ENCODE data around the gene C2CD2. TPM values are rescaled to one million over a fixed set of nuclear protein-coding genes. Genes with fewer than 3 reads are reported as not detected.

Gene C2CD2
- total RNA-seq, 1 donor from 2014 or later: 45.0 TPM

- H3K36me3 ChIP-seq: no peaks in the 10 kb centered on the region
- H3K4me1 ChIP-seq: peaks cover 10 to 28% of the 10 kb centered on the region in 2 donors
- peak overlapping the region; percentile 90 for H3K27ac ChIP-seq
- no peaks in the 10 kb centered on the region for H3K27me3 ChIP-seq
- no peak overlapping the region for H3K4me3 ChIP-seq
- intact Hi-C loops (cut with DNase I): loop anchor here (5.0 to 10.0 kb wide), 3 partner anchors 190 to 1902 kb away; partner anchors contain the start of gene RIPK4
- no peaks in the 10 kb centered on the region for H3K9me3 ChIP-seq
- TF ChIP-seq, protein P1, sequence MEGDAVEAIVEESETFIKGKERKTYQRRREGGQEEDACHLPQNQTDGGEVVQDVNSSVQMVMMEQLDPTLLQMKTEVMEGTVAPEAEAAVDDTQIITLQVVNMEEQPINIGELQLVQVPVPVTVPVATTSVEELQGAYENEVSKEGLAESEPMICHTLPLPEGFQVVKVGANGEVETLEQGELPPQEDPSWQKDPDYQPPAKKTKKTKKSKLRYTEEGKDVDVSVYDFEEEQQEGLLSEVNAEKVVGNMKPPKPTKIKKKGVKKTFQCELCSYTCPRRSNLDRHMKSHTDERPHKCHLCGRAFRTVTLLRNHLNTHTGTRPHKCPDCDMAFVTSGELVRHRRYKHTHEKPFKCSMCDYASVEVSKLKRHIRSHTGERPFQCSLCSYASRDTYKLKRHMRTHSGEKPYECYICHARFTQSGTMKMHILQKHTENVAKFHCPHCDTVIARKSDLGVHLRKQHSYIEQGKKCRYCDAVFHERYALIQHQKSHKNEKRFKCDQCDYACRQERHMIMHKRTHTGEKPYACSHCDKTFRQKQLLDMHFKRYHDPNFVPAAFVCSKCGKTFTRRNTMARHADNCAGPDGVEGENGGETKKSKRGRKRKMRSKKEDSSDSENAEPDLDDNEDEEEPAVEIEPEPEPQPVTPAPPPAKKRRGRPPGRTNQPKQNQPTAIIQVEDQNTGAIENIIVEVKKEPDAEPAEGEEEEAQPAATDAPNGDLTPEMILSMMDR (IDR thresholded peaks at IDR 0.05): no peak
- DNase-seq (ENCODE audit: low spot score in 2 of 2): no peak
Measured at GRCh38 chr21:41956926-41957729, 3.3 kb upstream of the C2CD2 start.

DNA sequence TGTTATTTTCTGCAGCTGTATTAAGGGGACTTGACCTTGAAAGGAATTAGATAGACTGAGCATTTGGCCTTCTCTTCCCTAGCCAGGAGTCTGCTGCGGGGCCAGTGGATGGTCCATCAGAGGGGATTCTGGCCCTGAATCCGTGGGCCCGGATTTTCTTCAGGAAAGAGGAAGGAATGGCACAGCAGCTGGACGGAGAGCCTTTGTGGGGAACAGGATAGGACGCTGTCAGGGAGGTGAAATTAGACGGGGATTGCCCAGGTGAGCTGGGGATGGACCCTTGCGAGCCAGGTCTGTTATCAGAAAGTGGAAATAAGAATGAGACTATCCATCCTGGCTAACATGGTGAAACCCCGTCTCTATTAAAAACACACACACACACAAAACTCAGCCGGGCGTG is 1.7 kb upstream of the C2CD2 start:
- DNase-seq (ENCODE audit: low spot score in 2 of 2): no peak
- intact Hi-C loops (cut with DNase I): loop anchor here (5.0 to 10.0 kb wide), 3 partner anchors 188 to 1901 kb away; partner anchors contain the start of gene RIPK4
- H3K9me3 ChIP-seq: no peaks in the 10 kb centered on the region

GRCh38 chr21:41954654-41955499 is 1.1 kb upstream of the C2CD2 start:
- intact Hi-C loops (cut with DNase I): loop anchor here (5.0 to 10.0 kb wide), 3 partner anchors 188 to 1900 kb away; partner anchors contain the start of gene RIPK4
- H3K27ac ChIP-seq: peak overlapping the region; percentile 67 to 90
- no peaks in the 10 kb centered on the region for H3K27me3 ChIP-seq
- peaks cover 14 to 33% of the 10 kb centered on the region in 2 donors for H3K4me1 ChIP-seq
- peak overlapping the region in 1 of 2 donors; percentile 96 for H3K4me3 ChIP-seq
- no peak for DNase-seq (ENCODE audit: low spot score in 2 of 2)
- TF ChIP-seq, protein P1 (IDR thresholded peaks at IDR 0.05): no peak
- no peaks in the 10 kb centered on the region for H3K9me3 ChIP-seq
- no peaks in the 10 kb centered on the region for H3K36me3 ChIP-seq

More for the DNA sequence above, 1.7 kb upstream of the C2CD2 start:
- Histone ChIP-seq H3K27ac (peak overlapping the region; percentile 21 to 29), H3K4me1 (peaks cover 14 to 33% of the 10 kb centered on the region in 2 donors), H3K4me3 (no peak overlapping the region), H3K36me3 (no peaks in the 10 kb centered on the region), H3K27me3 (no peaks in the 10 kb centered on the region)
- TF ChIP-seq, protein P1 (IDR thresholded peaks at IDR 0.05): no peak

DNA sequence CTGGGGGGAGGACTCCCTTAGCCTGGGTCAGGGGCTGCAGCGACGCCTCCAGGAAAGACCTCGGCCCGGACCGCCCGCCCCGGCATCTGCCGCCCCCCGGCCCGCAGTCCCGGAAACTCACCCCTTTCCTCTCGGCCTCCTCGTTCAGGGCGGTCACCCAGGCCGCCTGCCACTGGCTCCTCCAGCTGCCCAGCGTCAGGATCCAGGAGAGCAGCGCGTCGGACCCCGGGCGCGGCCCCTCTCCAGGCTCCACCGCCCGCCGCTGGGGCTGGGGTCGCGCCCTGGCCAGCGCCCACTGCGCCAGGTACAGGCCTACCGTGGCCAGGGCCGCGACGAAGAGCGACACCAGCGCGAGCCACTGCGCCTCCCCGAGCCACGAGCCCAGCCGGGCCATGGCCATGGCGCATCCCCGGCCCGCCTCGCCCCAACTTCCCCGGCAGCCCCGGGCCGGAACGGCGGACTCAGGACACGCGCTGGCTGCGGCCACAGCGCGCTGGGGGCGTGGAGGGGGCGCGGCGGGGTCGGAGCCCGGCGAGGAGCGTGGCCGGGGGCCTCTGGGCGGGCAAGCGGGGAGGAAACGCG is 478 bp downstream of the C2CD2 start:
- Histone ChIP-seq H3K4me1 (peaks cover 13 to 28% of the 10 kb centered on the region in 2 donors), H3K9me3 (no peaks in the 10 kb centered on the region), H3K27me3 (no peaks in the 10 kb centered on the region), H3K36me3 (no peaks in the 10 kb centered on the region), H3K27ac (peak overlapping the region; percentile 86 to 90), H3K4me3 (peak overlapping the region; percentile 96 to 97)
- TF ChIP-seq, protein P1 (IDR thresholded peaks at IDR 0.05): no peak
- intact Hi-C loops (cut with DNase I): loop anchor here (2.0 to 10.0 kb wide), 3 partner anchors 29 to 1899 kb away; no protein-coding TSS in a partner anchor
- no peak for DNase-seq (ENCODE audit: low spot score in 2 of 2)

DNA sequence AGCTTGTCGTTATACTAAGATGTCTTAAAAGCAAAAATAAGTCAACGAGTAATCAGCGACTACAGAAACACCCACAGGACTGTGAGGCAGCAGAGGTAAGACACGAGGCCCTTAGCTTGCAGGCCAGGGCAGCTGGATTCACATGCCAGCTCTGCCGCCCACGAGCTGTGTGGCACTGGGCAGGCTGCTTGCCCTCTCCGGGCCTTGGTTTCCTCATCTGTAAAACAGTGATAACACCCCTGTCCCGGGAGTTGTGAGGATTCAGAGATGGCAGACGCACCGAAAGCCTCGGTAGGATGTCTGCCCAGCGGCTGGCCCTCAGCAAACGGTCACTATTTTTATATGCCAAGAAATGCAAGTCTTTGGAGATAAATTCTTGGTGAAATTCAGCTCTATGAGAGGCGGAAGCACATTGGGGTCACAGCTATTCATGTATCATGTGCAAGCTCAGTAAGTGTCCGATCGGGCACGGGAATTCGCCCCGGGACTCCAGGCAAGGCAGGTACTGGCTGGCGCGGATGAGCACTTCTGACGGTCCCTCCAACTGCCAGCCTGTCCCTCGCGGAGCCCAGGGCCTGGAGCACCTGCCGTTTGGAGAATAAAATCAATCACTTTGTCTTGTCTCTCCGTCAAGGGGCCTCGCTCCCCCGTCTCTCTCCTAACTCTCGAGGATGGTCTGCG is 1.1 kb downstream of the C2CD2 start:
- H3K4me1 ChIP-seq: peaks cover 15 to 28% of the 10 kb centered on the region in 2 donors
- TF ChIP-seq, protein P1 (IDR thresholded peaks at IDR 0.05): no peak

More for the DNA sequence above, 1.1 kb downstream of the C2CD2 start:
- peak overlapping the region; percentile 96 to 97 for H3K4me3 ChIP-seq
- intact Hi-C loops (cut with DNase I): loop anchor here (2.0 to 10.0 kb wide), 3 partner anchors 28 to 1898 kb away; no protein-coding TSS in a partner anchor
- H3K27ac ChIP-seq: peak overlapping the region; percentile 86 to 90
- no peaks in the 10 kb centered on the region for H3K9me3 ChIP-seq
- no peak for DNase-seq (ENCODE audit: low spot score in 2 of 2)
- H3K36me3 ChIP-seq: no peaks in the 10 kb centered on the region
- H3K27me3 ChIP-seq: no peaks in the 10 kb centered on the region

All from ascending aorta (tissue), 2 donors.